ENCODE data around the gene ASB1.
"Not testable (repeated sequence)": the region's sequence is repeated elsewhere in the genome, so short reads cannot be mapped to it uniquely, and the experiment has no call there.

Gene ASB1

DNA sequence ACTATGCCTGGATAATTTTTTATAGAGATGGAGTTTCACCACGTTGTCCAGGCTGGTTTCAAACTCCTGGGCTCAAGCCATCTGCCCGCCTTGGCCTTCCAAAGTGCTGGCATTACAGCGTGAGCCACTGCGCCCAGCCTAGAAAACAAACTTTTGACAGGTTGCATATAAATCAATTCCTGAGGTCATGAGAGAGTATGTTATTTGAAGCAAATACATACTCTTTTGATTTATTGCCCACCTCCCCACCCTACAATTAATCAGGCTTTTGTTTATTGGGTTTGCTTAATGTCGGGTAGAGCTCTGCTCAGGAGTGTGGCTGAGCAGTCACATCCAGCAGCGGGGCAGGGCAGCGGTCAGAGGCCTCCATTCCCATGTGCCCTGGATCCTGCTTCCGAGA is 37.9 kb upstream of the ASB1 start:
- no peak for FAIRE-seq
- TF ChIP-seq POLR2AphosphoS5 (IDR thresholded peaks at IDR 0.05; ENCODE audit: low read depth, low read length) = no peak
- no peak for TF ChIP-seq POLR2A (IDR thresholded peaks at IDR 0.05; ENCODE audit: low read depth, low read length)
- DNase-seq (ENCODE audit: insufficient read length) = no peak

DNA sequence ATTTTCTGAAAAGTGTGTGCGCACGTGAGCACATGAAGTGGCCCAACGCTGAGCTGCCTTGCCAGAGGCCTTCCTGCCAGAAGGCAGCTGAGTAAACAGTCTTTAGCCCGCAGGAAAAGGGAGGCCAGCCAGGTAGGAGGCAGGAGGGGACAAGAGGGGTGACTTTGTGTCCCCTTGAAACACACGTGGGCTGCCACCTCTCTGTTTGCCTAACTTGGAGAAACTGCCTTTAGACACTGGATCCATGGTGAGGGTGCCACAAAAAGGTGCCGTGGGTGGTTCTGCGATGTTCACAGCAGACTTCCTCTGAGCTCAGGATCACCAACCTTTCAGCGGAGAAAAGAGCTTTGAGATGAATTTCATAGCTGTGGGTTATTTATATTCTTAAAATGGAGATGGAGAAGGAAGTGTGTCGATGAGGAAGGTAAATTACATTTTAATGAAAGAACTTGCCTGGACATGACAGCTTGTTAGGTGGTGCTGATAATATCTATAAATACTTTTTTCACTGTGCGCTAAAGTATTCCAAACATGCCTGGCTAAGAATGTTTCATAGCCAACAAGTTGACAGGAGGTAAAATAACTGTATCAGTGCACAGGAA is 36.6 kb upstream of the ASB1 start:
- DNase-seq (ENCODE audit: insufficient read length) (no peak), FAIRE-seq (no peak)
- TF ChIP-seq POLR2A (IDR thresholded peaks at IDR 0.05; ENCODE audit: low read depth, low read length) (no peak), TAF1 (IDR thresholded peaks at IDR 0.05; ENCODE audit: borderline replicate concordance, low read depth, low read length) (no peak), POLR2AphosphoS5 (IDR thresholded peaks at IDR 0.05; ENCODE audit: low read depth, low read length) (no peak)

DNA sequence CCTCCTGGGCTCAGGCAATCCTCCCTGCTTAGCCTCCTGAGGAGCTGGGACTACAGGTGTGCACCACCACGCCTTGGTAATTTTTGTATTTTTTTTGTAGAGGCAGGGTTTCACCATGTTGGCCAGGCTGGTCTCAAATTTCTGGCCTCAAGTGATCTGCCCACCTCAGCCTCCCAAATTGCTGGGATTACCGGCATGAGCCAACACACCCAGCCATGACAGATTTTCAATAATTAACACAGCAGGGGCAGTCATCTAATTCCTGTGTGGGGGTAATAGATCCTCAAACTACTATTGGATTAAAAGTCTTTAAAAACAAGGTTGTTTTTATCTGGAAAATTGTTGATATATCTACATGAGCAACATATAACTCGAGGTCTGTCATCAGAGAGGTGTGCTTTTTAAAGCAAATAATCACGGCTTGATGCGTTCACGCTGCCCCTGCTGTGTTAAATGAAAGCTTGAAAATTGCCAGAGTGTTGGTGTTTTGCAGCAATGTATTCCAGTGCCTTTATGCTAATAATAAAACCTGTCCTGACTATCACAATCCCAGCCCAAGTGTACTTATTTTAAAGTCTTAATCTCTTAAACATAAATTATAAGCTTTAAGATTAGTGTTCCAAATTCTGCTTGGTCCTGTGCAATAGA is 35.6 kb upstream of the ASB1 start:
- TF ChIP-seq POLR2AphosphoS5 (IDR thresholded peaks at IDR 0.05; ENCODE audit: low read depth, low read length) (no peak), POLR2A (IDR thresholded peaks at IDR 0.05; ENCODE audit: low read depth, low read length) (no peak), TAF1 (IDR thresholded peaks at IDR 0.05; ENCODE audit: borderline replicate concordance, low read depth, low read length) (no peak)
- FAIRE-seq (no peak), DNase-seq (ENCODE audit: insufficient read length) (no peak)

GRCh38 chr2:238396663-238397062 is 30.1 kb upstream of the ASB1 start:
- DNase-seq (ENCODE audit: insufficient read length) = no peak
- no peak for FAIRE-seq
- no peak for TF ChIP-seq TAF1 (IDR thresholded peaks at IDR 0.05; ENCODE audit: borderline replicate concordance, low read depth, low read length)
- TF ChIP-seq POLR2A (IDR thresholded peaks at IDR 0.05; ENCODE audit: low read depth, low read length) = no peak
- TF ChIP-seq POLR2AphosphoS5 (IDR thresholded peaks at IDR 0.05; ENCODE audit: low read depth, low read length) = no peak

- FAIRE-seq = no peak
- TF ChIP-seq POLR2AphosphoS5 (IDR thresholded peaks at IDR 0.05; ENCODE audit: low read depth, low read length) (no peak), POLR2A (IDR thresholded peaks at IDR 0.05; ENCODE audit: low read depth, low read length) (no peak), TAF1 (IDR thresholded peaks at IDR 0.05; ENCODE audit: borderline replicate concordance, low read depth, low read length) (no peak)
Measured at GRCh38 chr2:238397356-238397755, 29.4 kb upstream of the ASB1 start.

GRCh38 chr2:238398577-238398976 is 28.1 kb upstream of the ASB1 start:
- FAIRE-seq (no peak), DNase-seq (ENCODE audit: insufficient read length) (no peak)
- TF ChIP-seq TAF1 (IDR thresholded peaks at IDR 0.05; ENCODE audit: borderline replicate concordance, low read depth, low read length) (no peak), POLR2AphosphoS5 (IDR thresholded peaks at IDR 0.05; ENCODE audit: low read depth, low read length) (no peak), POLR2A (IDR thresholded peaks at IDR 0.05; ENCODE audit: low read depth, low read length) (no peak)

More at GRCh38 chr2:238397356-238397755, 29.4 kb upstream of the ASB1 start:
- no peak for DNase-seq (ENCODE audit: insufficient read length)

GRCh38 chr2:238399094-238399493 is 27.6 kb upstream of the ASB1 start:
- FAIRE-seq (no peak), DNase-seq (ENCODE audit: insufficient read length) (no peak)
- TF ChIP-seq TAF1 (IDR thresholded peaks at IDR 0.05; ENCODE audit: borderline replicate concordance, low read depth, low read length) (no peak), POLR2AphosphoS5 (IDR thresholded peaks at IDR 0.05; ENCODE audit: low read depth, low read length) (no peak), POLR2A (IDR thresholded peaks at IDR 0.05; ENCODE audit: low read depth, low read length) (no peak)

DNA sequence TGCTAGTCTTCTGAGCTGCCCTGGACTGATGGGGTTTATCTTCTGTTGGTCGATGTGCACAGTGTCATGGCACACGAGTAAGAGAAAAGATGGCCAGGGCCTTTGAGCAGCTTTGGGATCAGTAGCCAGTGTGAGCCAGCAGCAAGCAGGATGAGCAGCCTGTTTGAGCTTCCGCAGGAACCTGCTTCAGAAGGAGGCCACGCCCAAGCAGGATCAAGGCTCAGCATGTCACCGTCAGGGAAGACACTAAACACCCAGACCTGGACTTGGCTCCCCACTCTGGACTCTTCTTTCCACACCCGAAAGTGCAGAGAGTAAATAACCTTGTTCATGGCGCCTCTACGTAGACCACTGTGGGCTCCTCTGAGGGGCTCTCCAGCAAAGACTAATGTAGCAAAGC is 25.2 kb upstream of the ASB1 start:
- TF ChIP-seq POLR2AphosphoS5 (IDR thresholded peaks at IDR 0.05; ENCODE audit: low read depth, low read length) (no peak), TAF1 (IDR thresholded peaks at IDR 0.05; ENCODE audit: borderline replicate concordance, low read depth, low read length) (no peak), POLR2A (IDR thresholded peaks at IDR 0.05; ENCODE audit: low read depth, low read length) (no peak)
- no peak for FAIRE-seq
- no peak for DNase-seq (ENCODE audit: insufficient read length)

DNA sequence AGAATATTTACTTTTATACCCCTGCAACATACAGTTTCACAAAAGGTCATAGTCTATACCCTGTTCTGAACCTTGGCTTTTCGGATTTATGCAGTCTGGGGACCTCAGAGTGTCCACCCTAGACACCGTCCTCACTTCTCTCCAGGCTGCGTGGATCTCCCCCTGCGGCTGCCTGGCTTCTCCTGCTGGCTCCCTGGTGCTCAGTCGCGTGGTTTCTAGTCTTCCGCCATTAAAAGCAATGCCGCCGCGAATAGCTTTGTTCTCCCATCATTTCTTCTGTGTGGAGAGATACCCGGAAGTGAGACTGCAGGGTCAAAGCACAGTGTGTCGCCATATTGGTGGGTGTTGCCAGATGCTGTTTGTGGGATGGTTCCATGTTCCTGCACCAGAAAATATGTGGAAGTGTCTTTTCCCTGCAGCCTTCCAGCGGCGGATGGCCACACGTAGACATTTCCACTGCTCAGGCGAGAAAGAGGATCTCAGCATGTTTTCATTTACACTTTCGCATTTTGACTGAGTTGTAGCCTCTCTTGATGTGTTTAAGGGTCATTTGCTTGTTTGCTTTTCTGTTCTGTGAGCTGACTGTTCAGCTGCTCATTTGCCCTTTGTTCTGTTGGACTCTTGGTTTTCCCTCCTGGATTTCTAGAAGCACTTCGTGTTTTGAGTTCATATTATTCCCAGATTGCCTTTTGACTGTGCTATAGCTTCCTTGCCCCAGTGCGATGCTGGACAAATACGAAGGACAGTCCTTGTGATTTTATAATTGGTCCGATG is 22.9 kb upstream of the ASB1 start:
- DNase-seq (ENCODE audit: insufficient read length) (no peak), FAIRE-seq (no peak)
- TF ChIP-seq POLR2AphosphoS5 (IDR thresholded peaks at IDR 0.05; ENCODE audit: low read depth, low read length) = no peak
- no peak for TF ChIP-seq TAF1 (IDR thresholded peaks at IDR 0.05; ENCODE audit: borderline replicate concordance, low read depth, low read length)
- TF ChIP-seq POLR2A (IDR thresholded peaks at IDR 0.05; ENCODE audit: low read depth, low read length) = no peak

DNA sequence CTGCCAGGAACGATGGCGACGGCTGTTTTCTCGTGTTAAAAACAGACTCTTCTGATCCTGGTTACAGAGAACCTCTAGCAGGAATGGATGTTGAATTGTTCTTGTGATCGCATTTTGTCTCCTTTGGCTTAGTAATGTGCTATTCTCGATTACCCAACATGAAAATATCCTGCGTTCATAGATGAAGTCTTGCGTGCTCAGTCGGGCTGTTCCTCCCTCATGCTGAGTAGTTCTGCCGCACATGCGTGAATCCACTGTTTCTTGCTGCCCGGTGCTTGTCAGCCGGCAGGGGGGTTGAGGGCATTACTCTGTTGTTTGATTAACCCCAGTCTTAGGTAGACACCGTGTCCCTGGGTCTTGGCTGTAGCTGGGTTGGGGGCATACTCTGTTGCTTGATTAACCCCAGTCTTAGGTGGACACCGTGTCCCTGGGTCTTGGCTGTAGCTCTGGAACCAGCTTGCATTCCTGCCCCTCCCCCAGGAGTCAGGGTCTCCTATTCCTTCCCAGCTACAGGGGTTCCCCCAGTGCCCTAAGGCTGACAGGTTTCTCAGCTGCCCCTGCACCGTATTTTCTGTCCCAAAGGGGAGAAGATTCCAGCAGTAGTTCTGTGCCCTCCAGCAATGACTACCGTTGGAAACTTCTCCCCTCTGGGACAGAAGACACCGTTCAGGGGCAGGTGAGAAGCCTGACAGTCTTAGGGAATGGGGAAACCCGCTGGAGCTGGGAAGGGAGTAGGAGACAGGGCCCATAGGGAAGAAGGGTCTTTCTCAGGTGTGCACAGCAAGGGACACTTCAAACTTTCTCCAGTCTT is 22.1 kb upstream of the ASB1 start:
- FAIRE-seq = no peak
- no peak for TF ChIP-seq TAF1 (IDR thresholded peaks at IDR 0.05; ENCODE audit: borderline replicate concordance, low read depth, low read length)
- TF ChIP-seq POLR2A (IDR thresholded peaks at IDR 0.05; ENCODE audit: low read depth, low read length) = no peak
- no peak for TF ChIP-seq POLR2AphosphoS5 (IDR thresholded peaks at IDR 0.05; ENCODE audit: low read depth, low read length)
- DNase-seq (ENCODE audit: insufficient read length) = no peak

- FAIRE-seq; DNase-seq (ENCODE audit: insufficient read length): not testable (repeated sequence)
Measured at GRCh38 chr2:238405217-238405555, 21.5 kb upstream of the ASB1 start.

Data from GM12892 (cell line).